ENCODE measurements around the gene ENPP7.

DNA sequence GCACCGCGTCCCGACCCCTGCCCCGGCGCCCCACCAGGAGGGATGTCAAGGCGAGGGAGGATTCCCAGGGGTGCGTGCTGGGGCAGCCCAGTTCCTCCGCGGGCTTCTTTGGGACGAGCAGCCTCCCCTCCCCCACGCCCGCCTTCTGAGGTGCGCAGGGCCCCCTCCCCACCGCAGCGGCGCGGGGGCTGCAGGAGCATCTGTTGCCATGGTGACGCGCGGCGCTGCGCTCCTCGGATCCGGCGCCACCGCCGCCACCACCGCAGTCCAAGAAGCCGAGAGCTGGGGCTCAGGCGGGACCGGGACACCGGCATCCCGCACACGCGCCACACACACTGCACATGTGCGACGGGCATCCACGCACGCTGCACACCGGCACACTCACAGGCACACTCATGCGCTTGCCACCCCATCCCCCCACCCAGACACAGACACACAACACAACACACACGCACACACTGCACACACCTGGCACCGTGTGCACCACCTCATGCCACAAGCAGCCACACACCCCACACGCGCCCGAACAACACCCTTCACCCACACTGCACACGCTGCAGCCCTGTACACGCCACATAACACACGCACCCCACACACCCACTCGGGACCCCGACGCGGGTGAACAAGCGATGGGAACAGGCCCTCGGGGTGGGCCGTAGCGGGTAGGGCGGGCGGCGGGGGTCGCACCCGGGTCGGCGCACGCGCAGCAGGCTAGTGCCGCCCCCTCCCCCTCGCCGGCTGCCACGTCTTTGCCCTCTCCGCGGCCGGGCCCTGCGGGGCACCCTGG is 17.0 kb downstream of the ENPP7 start:
- TF ChIP-seq GATA2 (IDR thresholded peaks at IDR 0.05; ENCODE audit: low read depth, low read length) (no peak), GATA3 (IDR thresholded peaks at IDR 0.05; ENCODE audit: low read depth, low read length) (no peak)

All from SH-SY5Y (cell line).